ENCODE data around the gene TPSD1.

Gene TPSD1

DNA sequence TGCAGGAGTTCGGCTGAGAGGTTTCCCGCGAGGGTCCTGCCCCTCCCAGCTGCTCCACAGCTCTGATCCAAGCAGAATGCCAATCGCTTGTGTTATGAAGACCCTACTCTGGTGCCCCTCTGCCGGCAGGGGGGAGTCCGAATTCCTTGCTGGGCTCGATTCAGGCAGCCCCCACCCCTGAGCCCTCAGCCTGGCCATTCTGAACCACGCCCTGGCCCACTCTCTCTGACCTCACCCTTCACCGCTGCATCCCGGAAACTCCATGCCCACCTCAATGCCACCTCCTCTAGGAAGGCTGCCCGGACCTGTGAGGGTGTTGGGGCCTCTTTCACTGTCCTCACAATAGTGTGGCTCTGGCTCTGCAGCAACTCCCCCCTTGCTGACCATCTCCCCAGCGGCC lies 45.7 kb downstream of the TPSD1 start:
- DNase-seq: no peak

DNA sequence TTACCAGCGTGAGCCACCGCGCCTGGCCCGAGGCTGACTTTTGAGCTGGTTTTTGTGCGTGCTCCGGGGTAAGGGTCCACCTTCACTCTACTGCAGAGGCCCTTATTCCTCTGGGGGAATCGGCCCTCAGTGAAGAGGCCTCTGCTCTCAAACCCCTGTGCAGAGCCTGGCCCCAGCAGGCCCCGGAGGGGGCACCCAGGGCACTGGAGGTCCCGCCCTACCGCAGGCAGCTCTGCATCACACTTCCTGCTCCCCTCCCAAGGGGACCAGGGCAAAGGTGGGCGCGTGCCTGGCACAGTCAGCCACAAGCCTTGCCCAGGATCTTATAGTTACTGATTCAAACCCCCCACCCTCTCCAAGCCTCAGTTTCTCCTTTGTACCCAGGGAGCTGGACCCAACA lies 50.0 kb downstream of the TPSD1 start:
- no peak for DNase-seq

DNA sequence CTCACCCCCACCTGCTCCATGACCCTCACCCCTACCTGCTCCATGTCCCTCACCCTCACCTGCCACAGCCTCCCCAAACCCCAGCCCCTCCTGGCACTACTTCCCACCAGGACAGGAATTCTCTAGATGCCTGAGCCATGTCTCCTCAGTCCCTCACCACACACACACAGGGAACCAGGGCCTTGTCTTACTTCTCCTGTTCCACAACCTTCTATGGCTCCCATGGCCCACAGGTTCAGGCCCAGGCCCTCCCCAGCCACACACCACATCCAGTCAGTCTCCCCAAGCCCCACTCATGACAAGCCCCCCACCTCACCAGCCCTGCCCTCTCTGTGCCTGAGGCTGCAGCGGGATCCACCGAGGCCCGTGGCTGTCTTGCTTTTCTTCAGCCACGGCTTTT lies 50.5 kb downstream of the TPSD1 start:
- no peak for DNase-seq

DNA sequence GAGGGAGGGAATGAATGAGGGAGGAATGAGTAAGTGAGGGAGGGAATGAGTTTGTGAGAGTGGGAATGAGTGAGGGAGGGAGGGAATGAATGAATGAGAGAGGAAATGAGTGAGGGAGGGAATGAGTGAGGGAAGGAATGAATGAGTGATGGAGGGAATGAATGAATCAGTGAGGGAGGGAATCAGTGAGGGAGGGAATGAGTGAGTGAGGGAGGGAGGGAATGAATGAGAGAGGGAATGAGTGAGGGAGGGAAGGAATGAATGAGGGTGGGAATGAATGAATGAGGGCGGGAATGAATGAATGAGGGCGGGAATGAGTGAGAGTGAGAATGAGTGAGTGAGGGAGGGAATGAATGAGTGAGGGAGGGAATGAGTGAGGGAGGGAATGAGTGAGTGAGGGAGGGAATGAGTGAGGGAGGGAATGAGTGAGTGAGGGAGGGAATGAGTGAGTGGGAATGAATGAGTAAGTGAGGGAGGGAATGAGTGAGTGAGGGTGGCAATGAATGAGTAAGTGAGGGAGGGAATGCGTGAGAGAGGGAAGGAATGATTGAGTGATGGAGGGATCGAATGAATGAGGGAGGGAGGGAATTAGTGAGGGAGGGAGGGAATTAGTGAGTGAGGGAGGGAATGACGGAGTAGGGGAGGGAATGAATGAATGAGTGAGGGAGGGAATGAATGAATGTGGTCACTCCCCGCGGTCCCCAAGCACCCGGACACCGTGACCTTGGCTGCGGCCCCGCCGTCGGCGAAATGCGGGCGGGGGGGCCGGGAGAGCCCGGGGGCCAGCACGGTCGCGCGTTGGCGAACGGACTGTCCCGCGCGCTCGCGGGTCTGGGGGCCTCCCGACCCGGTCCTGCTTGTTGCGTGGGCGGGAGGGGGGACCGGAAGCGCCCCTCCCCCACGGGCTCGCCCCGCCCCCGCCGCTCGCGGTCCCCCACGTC lies 52.4 kb downstream of the TPSD1 start:
- DNase-seq: no peak

Data from activated naive CD4-positive, alpha-beta T cell treated with anti-CD3 and anti-CD28 coated beads, Interleukin-2, amount 50 U/mL, for 16 hours (primary cell).